Naive B cell (primary cell): ENCODE results near the gene PPP4C. TPM values are rescaled to one million over a fixed set of nuclear protein-coding genes. Genes with fewer than 3 reads are reported as not detected.
A peak's percentile ranks its signal among the peaks of the same experiment; 100 is the strongest.
"Not testable (repeated sequence)": the region's sequence is repeated elsewhere in the genome, so short reads cannot be mapped to it uniquely, and the experiment has no call there.

Source experiments
- ATAC-seq, 2 donors: fragments of 150-1000 bp; cut with Tn5 transposase; 2 replicates each; pipeline ENCODE4 v1.10.0; 2021; ENCODE audit warnings: low read depth in 2 of 2, mild to moderate bottlenecking in 2 of 2, moderate library complexity in 2 of 2
- DNase-seq: peaks from one replicate; pipeline ENCODE4 v3.0.0; 2022
- H3K27ac Mint-ChIP-seq, 6 donors: one replicate each; pipeline ENCODE4 v1.8.0; 2020 to 2022; ENCODE audit warnings: mild to moderate bottlenecking in 6 of 6, mixed read lengths in 6 of 6, moderate library complexity in 5 of 6, inconsistent platforms in 2 of 6
- H3K27me3 Mint-ChIP-seq, 3 donors: one replicate each; pipeline ENCODE4 v1.8.0; 2021 to 2022; ENCODE audit warnings: mixed read lengths in 3 of 3, mild to moderate bottlenecking in 1 of 3
- H3K36me3 Mint-ChIP-seq, 2 donors: one replicate each; pipeline ENCODE4 v1.8.0; 2020 to 2022; ENCODE audit warnings: mixed read lengths in 2 of 2, inconsistent platforms in 1 of 2, mild to moderate bottlenecking in 1 of 2
- H3K4me1 Mint-ChIP-seq, 3 donors: one replicate each; pipeline ENCODE4 v1.8.0; 2020 to 2022; ENCODE audit warnings: mixed read lengths in 3 of 3, inconsistent platforms in 1 of 3, mild to moderate bottlenecking in 1 of 3, moderate library complexity in 1 of 3
- H3K4me3 Mint-ChIP-seq, 8 donors: one replicate each; pipeline ENCODE4 v1.8.0; 2020 to 2022; ENCODE audit warnings: mild to moderate bottlenecking in 8 of 8, mixed read lengths in 8 of 8, moderate library complexity in 8 of 8, inconsistent platforms in 2 of 8
- H3K9me3 Mint-ChIP-seq, 7 donors: one replicate each; pipeline ENCODE4 v1.8.0; 2020 to 2022; ENCODE audit warnings: mixed read lengths in 7 of 7, mild to moderate bottlenecking in 5 of 7, inconsistent platforms in 2 of 7, moderate library complexity in 1 of 7
- polyA plus RNA-seq, 6 donors: library from polyadenylated mRNA; unstranded; fragments of 300-500 nt; fragmentation: Illumina TruSeq; gene quantifications; one replicate each; pipeline ENCODE4 v1.2.3, GENCODE V29; 2021; ENCODE audit warnings: low read depth in 6 of 6

The PPP4C gene
- polyA plus RNA-seq, 6 donors from 2014 or later, result 180 to 273 (median 206) TPM

DNA sequence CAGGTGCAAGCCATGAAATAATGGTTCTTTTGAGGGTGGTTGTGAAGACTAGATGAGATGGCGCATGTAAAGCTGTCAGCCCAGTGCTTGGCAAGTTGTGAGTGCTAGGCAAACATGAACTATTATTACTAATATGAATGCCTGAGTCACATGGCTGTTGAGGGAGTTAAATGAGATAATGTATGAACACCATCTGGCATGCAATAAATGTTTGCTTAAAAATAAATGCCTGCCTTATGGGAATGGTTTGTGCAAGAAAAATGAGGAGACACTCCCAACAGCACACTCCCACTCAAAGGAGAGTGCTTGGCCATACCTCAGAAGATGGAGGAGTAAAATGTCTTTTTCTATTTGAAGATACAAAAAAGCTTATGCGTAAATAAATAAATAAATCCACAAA, 43.6 kb downstream of the PPP4C start:
- Mint-ChIP-seq H3K9me3 (no peaks in the 10 kb centered on the region), H3K36me3 (no peaks in the 10 kb centered on the region), H3K4me3 (peak overlapping the region in 1 of 8 donors; percentile 90), H3K4me1 (peaks cover 16 to 32% (median 25%) of the 10 kb centered on the region in 3 donors), H3K27me3 (no peaks in the 10 kb centered on the region), H3K27ac (no peak overlapping the region)
- DNase-seq (no peak), ATAC-seq (no peak)

DNA sequence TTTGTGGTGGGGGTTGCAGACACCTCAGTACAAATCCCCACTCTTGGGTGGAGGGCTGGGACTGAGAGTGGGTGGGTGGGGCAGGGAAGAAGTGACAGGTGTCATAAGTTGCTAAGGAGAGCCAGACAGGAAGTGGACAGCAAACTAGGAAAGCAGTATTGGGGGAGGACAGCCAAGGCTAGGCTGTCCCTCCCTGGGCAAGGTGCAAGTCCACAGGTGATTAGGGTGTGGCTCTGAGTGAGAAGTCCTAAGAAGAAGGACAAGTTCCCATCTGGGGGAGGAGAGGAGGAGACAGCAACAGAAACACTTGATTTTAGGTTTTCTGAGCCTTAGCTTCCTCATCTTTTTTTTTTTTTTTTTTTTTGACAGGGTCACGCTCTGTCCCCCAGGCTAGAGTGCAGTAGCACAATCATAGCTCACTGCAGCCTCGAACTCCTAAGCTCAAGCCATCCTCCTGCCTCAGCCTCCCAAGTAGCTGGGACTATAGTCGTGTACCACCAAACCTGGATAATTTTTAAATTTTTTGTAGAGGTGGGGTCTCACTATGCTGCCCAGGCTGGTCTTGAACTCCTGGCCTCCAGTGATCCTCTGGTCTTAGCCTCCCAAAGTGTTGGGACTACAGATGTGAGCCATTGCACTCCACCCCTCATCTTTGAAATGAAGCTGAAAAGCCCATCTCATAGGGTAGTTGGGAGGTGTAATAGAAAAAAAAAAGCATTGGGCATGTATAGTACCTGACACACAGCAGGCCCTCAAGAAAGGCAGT, 44.7 kb downstream of the PPP4C start:
- peak overlapping the region in 4 of 6 donors; percentile 63 to 84 (median 68) for H3K27ac Mint-ChIP-seq
- DNase-seq, result no peak
- no peaks in the 10 kb centered on the region for H3K9me3 Mint-ChIP-seq
- H3K27me3 Mint-ChIP-seq, result no peaks in the 10 kb centered on the region
- H3K4me3 Mint-ChIP-seq, result peak overlapping the region in 6 of 8 donors; percentile 32 to 91 (median 69)
- no peaks in the 10 kb centered on the region for H3K36me3 Mint-ChIP-seq
- no peak for ATAC-seq
- peaks cover 16 to 32% (median 25%) of the 10 kb centered on the region in 3 donors for H3K4me1 Mint-ChIP-seq

- DNase-seq (no peak), ATAC-seq (no peak)
- Mint-ChIP-seq H3K36me3 (no peaks in the 10 kb centered on the region), H3K4me1 (peaks cover 16 to 38% (median 25%) of the 10 kb centered on the region in 3 donors), H3K27ac (peak overlapping the region; percentile 16 to 92 (median 73)), H3K4me3 (peak overlapping the region; percentile 80 to 97 (median 88)), H3K9me3 (no peaks in the 10 kb centered on the region), H3K27me3 (no peaks in the 10 kb centered on the region)
Measured at GRCh38 chr16:30121741-30122571, 46.2 kb downstream of the PPP4C start.

DNA sequence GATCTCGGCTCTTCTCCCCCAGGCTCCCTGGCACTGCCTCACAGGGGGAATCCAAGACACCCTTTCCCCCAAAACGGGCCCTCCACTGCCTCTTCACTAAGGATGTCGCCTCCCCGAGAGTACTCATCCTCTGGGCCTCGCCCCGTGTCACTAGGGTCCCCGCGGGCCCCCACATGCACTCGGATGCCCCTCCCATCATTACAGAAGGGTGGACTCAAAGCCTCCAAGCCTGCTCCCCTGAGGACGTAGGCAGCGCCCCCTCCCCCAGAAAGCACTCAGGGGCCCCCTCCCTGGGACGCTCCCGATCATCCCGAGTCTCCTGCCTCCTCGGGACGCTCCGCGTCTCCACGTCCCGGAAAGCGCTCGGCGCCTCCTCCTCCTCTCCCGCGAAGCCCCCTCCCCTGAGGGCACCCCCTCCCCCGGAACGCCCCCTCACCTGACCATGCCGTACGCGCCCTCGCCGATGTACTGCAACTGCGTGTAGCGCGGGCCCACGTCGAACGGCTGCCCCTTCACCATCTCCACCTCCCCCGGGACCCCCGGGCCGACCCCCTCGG, 46.9 kb downstream of the PPP4C start:
- DNase-seq (no peak), ATAC-seq (peak; percentile 16)
- peaks cover 16 to 38% (median 25%) of the 10 kb centered on the region in 3 donors for H3K4me1 Mint-ChIP-seq
- no peaks in the 10 kb centered on the region for H3K36me3 Mint-ChIP-seq
- peak overlapping the region in 5 of 6 donors; percentile 44 to 92 (median 80) for H3K27ac Mint-ChIP-seq
- no peaks in the 10 kb centered on the region for H3K27me3 Mint-ChIP-seq
- H3K9me3 Mint-ChIP-seq, result no peaks in the 10 kb centered on the region
- peak overlapping the region; percentile 80 to 97 (median 88) for H3K4me3 Mint-ChIP-seq

DNA sequence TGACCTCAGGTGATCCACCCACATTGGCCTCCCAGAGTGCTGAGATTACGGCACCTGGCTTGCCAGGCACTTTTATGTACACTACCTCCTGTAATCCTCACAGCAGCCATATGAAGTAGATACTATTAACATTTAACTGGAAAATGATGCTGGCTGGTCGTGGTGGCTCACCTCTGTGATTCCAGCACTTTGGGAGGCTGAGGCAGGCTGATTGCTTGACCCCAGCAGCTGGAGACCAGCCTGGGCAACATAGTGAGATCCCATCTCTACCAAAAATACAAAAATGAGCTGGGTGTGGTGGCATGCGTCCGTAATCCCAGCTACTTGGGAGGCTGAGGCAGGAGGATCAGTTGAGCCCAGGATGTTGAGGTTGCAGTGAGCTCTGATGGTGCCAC, 49.2 kb downstream of the PPP4C start:
- Mint-ChIP-seq H3K27ac (no peak overlapping the region), H3K9me3 (no peaks in the 10 kb centered on the region), H3K27me3 (no peaks in the 10 kb centered on the region), H3K4me1 (peaks cover 16 to 29% (median 23%) of the 10 kb centered on the region in 3 donors), H3K36me3 (no peaks in the 10 kb centered on the region), H3K4me3 (peak overlapping the region in 1 of 8 donors; percentile 75)
- DNase-seq (no peak), ATAC-seq (no peak)

- Mint-ChIP-seq H3K4me1 (peaks cover 10 to 22% (median 16%) of the 10 kb centered on the region in 3 donors), H3K4me3 (peak overlapping the region in 1 of 8 donors; percentile 39)
- not testable (repeated sequence) for H3K9me3 Mint-ChIP-seq, DNase-seq, H3K36me3 Mint-ChIP-seq, ATAC-seq, H3K27me3 Mint-ChIP-seq, H3K27ac Mint-ChIP-seq
Measured at GRCh38 chr16:30125690-30126089, 49.9 kb downstream of the PPP4C start.

DNA sequence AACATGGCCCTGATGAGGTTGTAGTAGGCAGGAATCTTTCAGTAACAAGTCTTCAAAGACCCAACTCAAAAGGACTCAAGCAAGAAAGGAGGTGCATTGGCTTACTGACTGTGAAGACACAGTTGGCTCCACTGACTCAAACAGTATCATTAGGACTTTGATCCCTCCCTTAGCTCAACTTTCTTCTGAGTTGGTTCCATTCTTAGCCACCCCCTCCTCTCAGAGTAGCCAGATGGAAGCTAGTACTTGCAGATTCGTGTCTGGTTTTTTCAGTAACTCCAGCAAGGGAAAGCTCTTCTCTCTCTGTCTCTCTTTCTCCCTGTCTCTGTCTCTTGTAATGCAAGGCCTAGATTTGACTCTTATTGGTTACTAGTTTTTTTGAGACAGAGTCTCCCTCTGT, 52.2 kb downstream of the PPP4C start:
- Mint-ChIP-seq H3K36me3 (no peaks in the 10 kb centered on the region), H3K9me3 (no peaks in the 10 kb centered on the region), H3K4me1 (peaks cover 0 to 6% (median 0%) of the 10 kb centered on the region in 3 donors), H3K27ac (no peak overlapping the region), H3K27me3 (no peaks in the 10 kb centered on the region), H3K4me3 (no peak overlapping the region)
- ATAC-seq (no peak), DNase-seq (no peak)

DNA sequence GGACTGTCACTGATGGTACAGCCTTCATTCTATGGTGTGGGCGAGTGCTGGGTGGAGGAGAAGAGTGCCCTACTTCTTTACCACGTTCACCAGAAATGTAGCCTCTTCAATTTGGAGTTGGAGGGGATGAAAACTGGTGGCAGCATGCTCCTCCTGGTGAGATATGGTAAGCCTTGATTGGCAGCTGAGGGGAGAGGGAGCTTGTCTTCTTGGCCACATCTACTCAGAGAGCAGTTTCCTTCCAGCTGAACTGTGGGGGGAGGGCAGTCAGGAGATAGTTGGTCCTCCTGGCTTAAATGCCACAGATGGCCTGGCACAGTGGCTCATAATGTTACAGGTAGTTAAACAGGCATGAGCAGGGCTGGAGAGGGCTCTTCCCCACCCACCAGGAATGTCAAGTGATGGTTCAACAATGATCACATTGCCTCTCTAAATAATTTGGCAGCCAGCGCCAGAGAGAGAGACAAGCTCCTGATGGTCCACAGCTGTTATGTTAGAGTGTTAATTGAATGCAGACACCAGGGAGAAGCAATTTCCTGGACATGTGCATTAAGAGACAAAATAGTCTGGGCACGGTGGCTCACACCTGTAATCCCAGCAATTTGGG, 56.2 kb downstream of the PPP4C start:
- no peak overlapping the region for H3K27ac Mint-ChIP-seq
- no peaks in the 10 kb centered on the region for H3K27me3 Mint-ChIP-seq
- H3K4me3 Mint-ChIP-seq, result no peak overlapping the region
- peaks cover 0 to 3% (median 0%) of the 10 kb centered on the region in 3 donors for H3K4me1 Mint-ChIP-seq
- H3K9me3 Mint-ChIP-seq, result no peaks in the 10 kb centered on the region
- ATAC-seq, result no peak
- no peaks in the 10 kb centered on the region for H3K36me3 Mint-ChIP-seq
- no peak for DNase-seq

GRCh38 chr16:30132591-30132990, 56.8 kb downstream of the PPP4C start:
- ATAC-seq (no peak), DNase-seq (no peak)
- Mint-ChIP-seq H3K27me3 (no peaks in the 10 kb centered on the region), H3K36me3 (no peaks in the 10 kb centered on the region), H3K9me3 (no peaks in the 10 kb centered on the region), H3K4me3 (no peak overlapping the region), H3K27ac (no peak overlapping the region), H3K4me1 (peaks cover 0 to 3% (median 0%) of the 10 kb centered on the region in 3 donors)

Other genes with a start within 250 kb of the PPP4C start
- 10 to 100 TPM; 58.1 to 79.1 (median 66.3) TPM for gene CDIPT, start 212.8 kb upstream of the PPP4C start, polyA plus RNA-seq
- not detected for gene SEZ6L2, start 176.4 kb upstream of the PPP4C start, polyA plus RNA-seq
- gene ASPHD1, start 175.5 kb upstream of the PPP4C start, polyA plus RNA-seq, result not detected
- gene KCTD13, start 149.8 kb upstream of the PPP4C start, polyA plus RNA-seq, result 10 to 100 TPM in 3 of 6 donors, 1 to 10 TPM in 3; 7.4 to 19.0 (median 10.4) TPM
- gene TMEM219, start 113.9 kb upstream of the PPP4C start, polyA plus RNA-seq, result 100 to 1,000 TPM; 181 to 222 (median 186) TPM
- gene TAOK2, start 102.1 kb upstream of the PPP4C start, polyA plus RNA-seq, result 1 to 10 TPM; 2.3 to 8.5 (median 3.4) TPM
- 10 to 100 TPM; 10.7 to 21.8 (median 13.3) TPM for gene HIRIP3, start 80.4 kb upstream of the PPP4C start, polyA plus RNA-seq
- 1 to 10 TPM; 2.1 to 8.7 (median 6.9) TPM for gene INO80E, start 79.8 kb upstream of the PPP4C start, polyA plus RNA-seq
- gene DOC2A, start 65.0 kb upstream of the PPP4C start, polyA plus RNA-seq, result not detected
- gene C16orf92, start 52.8 kb upstream of the PPP4C start, polyA plus RNA-seq, result not detected
- gene TLCD3B, start 44.7 kb upstream of the PPP4C start, polyA plus RNA-seq, result not detected
- 100 to 1,000 TPM; 627 to 911 (median 721) TPM for gene ALDOA, start 10.2 kb upstream of the PPP4C start, polyA plus RNA-seq
- under 1 TPM; 0.18 to 0.64 (median 0.41) TPM for gene TBX6, start 15.9 kb downstream of the PPP4C start, polyA plus RNA-seq
- gene YPEL3, start 20.2 kb downstream of the PPP4C start, polyA plus RNA-seq, result 100 to 1,000 TPM; 214 to 383 (median 284) TPM
- gene GDPD3, start 37.5 kb downstream of the PPP4C start, polyA plus RNA-seq, result under 1 TPM in 1 of 6 donors, not detected in 5; 0.31 TPM
- 1 to 10 TPM; 5.5 to 9.2 (median 8.4) TPM for gene MAPK3, start 47.2 kb downstream of the PPP4C start, polyA plus RNA-seq
- gene CORO1A, start 107.6 kb downstream of the PPP4C start, polyA plus RNA-seq, result 1,000 to 10,000 TPM in 5 of 6 donors, 100 to 1,000 TPM in 1; 945 to 1,368 (median 1,199) TPM
- 100 to 1,000 TPM; 121 to 238 (median 189) TPM for gene BOLA2B, start 117.7 kb downstream of the PPP4C start, polyA plus RNA-seq
- 10 to 100 TPM; 52.4 to 71.2 (median 65.2) TPM for gene SLX1A, start 117.9 kb downstream of the PPP4C start, polyA plus RNA-seq
- gene SULT1A3, start 123.3 kb downstream of the PPP4C start, polyA plus RNA-seq, result 1 to 10 TPM in 3 of 6 donors, under 1 TPM in 1, not detected in 2; 0.69 to 6.5 (median 2.5) TPM
- 1 to 10 TPM in 1 of 6 donors, under 1 TPM in 4, not detected in 1; 0.17 to 1.9 (median 0.35) TPM for gene NPIPB13, start 172.5 kb downstream of the PPP4C start, polyA plus RNA-seq